ENCODE measurements around the gene ADAM22. TPM values are rescaled to one million over a fixed set of nuclear protein-coding genes. Genes with fewer than 3 reads are reported as not detected.

ADAM22 gene
- total and polyA plus RNA-seq, 2 experiments from 2014 or later = 2.7 to 18.7 TPM

DNA sequence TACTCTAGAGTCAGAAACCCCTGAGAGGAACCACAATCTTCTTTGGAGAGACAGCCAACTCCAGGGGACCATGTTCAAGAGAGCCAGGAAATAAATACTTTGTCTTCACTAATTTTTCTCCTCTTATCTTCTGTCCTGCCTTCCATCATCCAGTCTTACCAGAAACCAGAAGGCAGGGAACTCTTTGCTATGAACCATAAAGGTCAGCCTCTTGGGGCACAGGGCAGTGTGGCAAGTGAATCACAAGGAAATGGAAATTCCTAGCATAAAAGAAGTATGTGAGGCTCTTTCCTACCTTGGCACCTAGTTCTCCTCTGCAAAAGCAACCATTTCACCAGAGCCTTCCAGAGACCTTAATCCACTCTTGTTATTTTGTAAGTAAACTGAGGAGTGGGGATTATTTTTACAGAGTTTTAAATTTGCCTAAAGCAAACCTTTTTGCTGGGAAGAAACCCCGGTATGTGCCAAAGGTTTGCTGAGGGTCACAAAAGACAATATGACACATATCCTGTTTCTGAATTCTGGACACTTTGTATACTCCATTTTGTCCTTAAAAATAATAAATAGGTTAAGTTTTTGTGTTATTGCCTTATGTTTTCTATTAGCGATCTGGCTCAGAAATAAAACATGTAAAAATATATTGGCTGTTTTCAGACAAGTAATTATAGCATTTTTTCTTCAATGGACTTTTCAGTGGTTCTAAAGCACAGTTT lies 87.1 kb downstream of the ADAM22 start:
- ATAC-seq (no peak), DNase-seq (ENCODE audit: low spot score) (no peak)
- Mint-ChIP-seq H3K4me1 (peaks cover 7% of the 10 kb centered on the region; the same call in 2 of the 3 replicates), H3K9me3 (peaks cover 7% of the 10 kb centered on the region; the same call in 2 of the 3 replicates), H3K36me3 (ENCODE audit: low read depth) (peaks cover 11% of the 10 kb centered on the region; the same call in 2 of the 3 replicates), H3K4me3 (no peak overlapping the region), H3K27ac (peak overlapping the region; percentile 67; the same call in 1 of the 2 replicates), H3K27me3 (ENCODE audit: insufficient read depth, low read depth, poor library complexity) (peaks cover 5% of the 10 kb centered on the region)
- Histone ChIP-seq H3K4me3 (no peak overlapping the region), H3K9me2 (ENCODE audit: insufficient read depth) (0 out of 2 replicates have a peak, but pooled peaks cover 4% of the 10 kb centered on the region), H3K4me1 (ENCODE audit: insufficient read depth) (no peaks in the 10 kb centered on the region), H2AFZ (no peak overlapping the region), H3K79me2 (replicated peaks; ENCODE audit: insufficient read depth) (peaks cover 3% of the 10 kb centered on the region; the same call in 1 of the 2 replicates), H3F3A (replicated peaks; ENCODE audit: low read depth) (no peaks in the 10 kb centered on the region), H3K27me3 (ENCODE audit: insufficient read depth) (no peaks in the 10 kb centered on the region), H3K36me3 (ENCODE audit: insufficient read depth) (no peaks in the 10 kb centered on the region), H4K20me1 (replicated peaks; ENCODE audit: insufficient read depth) (no peaks in the 10 kb centered on the region), H3K27ac (ENCODE audit: low read depth) (no peak overlapping the region), H3K4me2 (no peak overlapping the region)
- TF ChIP-seq ZNF331 (CRISPR knock-in tag; IDR thresholded peaks at IDR 0.05; ENCODE audit: low read depth) = no peak
- no peak for TF ChIP-seq STAT1 (IDR thresholded peaks at IDR 0.05; ENCODE audit: unreplicated experiment)
- TF ChIP-seq, protein P1, sequence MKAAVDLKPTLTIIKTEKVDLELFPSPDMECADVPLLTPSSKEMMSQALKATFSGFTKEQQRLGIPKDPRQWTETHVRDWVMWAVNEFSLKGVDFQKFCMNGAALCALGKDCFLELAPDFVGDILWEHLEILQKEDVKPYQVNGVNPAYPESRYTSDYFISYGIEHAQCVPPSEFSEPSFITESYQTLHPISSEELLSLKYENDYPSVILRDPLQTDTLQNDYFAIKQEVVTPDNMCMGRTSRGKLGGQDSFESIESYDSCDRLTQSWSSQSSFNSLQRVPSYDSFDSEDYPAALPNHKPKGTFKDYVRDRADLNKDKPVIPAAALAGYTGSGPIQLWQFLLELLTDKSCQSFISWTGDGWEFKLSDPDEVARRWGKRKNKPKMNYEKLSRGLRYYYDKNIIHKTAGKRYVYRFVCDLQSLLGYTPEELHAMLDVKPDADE (IDR thresholded peaks at IDR 0.05) = no peak
- TF ChIP-seq, protein P2, sequence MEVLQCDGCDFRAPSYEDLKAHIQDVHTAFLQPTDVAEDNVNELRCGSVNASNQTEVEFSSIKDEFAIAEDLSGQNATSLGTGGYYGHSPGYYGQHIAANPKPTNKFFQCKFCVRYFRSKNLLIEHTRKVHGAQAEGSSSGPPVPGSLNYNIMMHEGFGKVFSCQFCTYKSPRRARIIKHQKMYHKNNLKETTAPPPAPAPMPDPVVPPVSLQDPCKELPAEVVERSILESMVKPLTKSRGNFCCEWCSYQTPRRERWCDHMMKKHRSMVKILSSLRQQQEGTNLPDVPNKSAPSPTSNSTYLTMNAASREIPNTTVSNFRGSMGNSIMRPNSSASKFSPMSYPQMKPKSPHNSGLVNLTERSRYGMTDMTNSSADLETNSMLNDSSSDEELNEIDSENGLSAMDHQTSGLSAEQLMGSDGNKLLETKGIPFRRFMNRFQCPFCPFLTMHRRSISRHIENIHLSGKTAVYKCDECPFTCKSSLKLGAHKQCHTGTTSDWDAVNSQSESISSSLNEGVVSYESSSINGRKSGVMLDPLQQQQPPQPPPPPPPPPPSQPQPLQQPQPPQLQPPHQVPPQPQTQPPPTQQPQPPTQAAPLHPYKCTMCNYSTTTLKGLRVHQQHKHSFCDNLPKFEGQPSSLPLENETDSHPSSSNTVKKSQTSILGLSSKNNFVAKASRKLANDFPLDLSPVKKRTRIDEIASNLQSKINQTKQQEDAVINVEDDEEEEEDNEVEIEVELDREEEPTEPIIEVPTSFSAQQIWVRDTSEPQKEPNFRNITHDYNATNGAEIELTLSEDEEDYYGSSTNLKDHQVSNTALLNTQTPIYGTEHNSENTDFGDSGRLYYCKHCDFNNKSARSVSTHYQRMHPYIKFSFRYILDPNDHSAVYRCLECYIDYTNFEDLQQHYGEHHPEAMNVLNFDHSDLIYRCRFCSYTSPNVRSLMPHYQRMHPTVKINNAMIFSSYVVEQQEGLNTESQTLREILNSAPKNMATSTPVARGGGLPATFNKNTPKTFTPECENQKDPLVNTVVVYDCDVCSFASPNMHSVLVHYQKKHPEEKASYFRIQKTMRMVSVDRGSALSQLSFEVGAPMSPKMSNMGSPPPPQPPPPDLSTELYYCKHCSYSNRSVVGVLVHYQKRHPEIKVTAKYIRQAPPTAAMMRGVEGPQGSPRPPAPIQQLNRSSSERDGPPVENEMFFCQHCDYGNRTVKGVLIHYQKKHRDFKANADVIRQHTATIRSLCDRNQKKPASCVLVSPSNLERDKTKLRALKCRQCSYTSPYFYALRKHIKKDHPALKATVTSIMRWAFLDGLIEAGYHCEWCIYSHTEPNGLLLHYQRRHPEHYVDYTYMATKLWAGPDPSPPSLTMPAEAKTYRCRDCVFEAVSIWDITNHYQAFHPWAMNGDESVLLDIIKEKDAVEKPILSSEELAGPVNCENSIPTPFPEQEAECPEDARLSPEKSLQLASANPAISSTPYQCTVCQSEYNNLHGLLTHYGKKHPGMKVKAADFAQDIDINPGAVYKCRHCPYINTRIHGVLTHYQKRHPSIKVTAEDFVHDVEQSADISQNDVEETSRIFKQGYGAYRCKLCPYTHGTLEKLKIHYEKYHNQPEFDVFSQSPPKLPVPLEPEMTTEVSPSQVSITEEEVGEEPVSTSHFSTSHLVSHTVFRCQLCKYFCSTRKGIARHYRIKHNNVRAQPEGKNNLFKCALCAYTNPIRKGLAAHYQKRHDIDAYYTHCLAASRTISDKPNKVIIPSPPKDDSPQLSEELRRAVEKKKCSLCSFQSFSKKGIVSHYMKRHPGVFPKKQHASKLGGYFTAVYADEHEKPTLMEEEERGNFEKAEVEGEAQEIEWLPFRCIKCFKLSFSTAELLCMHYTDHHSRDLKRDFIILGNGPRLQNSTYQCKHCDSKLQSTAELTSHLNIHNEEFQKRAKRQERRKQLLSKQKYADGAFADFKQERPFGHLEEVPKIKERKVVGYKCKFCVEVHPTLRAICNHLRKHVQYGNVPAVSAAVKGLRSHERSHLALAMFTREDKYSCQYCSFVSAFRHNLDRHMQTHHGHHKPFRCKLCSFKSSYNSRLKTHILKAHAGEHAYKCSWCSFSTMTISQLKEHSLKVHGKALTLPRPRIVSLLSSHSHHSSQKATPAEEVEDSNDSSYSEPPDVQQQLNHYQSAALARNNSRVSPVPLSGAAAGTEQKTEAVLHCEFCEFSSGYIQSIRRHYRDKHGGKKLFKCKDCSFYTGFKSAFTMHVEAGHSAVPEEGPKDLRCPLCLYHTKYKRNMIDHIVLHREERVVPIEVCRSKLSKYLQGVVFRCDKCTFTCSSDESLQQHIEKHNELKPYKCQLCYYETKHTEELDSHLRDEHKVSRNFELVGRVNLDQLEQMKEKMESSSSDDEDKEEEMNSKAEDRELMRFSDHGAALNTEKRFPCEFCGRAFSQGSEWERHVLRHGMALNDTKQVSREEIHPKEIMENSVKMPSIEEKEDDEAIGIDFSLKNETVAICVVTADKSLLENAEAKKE (CRISPR knock-in tag; IDR thresholded peaks at IDR 0.05) = no peak
- TF ChIP-seq POLR2AphosphoS5 (IDR thresholded peaks at IDR 0.05; ENCODE audit: low read depth) = no peak
- TF ChIP-seq JUNB (IDR thresholded peaks at IDR 0.05; ENCODE audit: unreplicated experiment) = no peak
- TF ChIP-seq NANOG (IDR thresholded peaks at IDR 0.05; ENCODE audit: borderline replicate concordance) = no peak
- no peak for TF ChIP-seq ZNF114 (CRISPR knock-in tag; IDR thresholded peaks at IDR 0.05)
- TF ChIP-seq, protein P3, sequence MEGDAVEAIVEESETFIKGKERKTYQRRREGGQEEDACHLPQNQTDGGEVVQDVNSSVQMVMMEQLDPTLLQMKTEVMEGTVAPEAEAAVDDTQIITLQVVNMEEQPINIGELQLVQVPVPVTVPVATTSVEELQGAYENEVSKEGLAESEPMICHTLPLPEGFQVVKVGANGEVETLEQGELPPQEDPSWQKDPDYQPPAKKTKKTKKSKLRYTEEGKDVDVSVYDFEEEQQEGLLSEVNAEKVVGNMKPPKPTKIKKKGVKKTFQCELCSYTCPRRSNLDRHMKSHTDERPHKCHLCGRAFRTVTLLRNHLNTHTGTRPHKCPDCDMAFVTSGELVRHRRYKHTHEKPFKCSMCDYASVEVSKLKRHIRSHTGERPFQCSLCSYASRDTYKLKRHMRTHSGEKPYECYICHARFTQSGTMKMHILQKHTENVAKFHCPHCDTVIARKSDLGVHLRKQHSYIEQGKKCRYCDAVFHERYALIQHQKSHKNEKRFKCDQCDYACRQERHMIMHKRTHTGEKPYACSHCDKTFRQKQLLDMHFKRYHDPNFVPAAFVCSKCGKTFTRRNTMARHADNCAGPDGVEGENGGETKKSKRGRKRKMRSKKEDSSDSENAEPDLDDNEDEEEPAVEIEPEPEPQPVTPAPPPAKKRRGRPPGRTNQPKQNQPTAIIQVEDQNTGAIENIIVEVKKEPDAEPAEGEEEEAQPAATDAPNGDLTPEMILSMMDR (conservative IDR thresholded peaks at IDR 0.05; ENCODE audit: low read depth in 2 of 2) = no peak
- no peak for TF ChIP-seq EZH2phosphoT487 (IDR thresholded peaks at IDR 0.05; ENCODE audit: unreplicated experiment)
- TF ChIP-seq, protein P4, sequence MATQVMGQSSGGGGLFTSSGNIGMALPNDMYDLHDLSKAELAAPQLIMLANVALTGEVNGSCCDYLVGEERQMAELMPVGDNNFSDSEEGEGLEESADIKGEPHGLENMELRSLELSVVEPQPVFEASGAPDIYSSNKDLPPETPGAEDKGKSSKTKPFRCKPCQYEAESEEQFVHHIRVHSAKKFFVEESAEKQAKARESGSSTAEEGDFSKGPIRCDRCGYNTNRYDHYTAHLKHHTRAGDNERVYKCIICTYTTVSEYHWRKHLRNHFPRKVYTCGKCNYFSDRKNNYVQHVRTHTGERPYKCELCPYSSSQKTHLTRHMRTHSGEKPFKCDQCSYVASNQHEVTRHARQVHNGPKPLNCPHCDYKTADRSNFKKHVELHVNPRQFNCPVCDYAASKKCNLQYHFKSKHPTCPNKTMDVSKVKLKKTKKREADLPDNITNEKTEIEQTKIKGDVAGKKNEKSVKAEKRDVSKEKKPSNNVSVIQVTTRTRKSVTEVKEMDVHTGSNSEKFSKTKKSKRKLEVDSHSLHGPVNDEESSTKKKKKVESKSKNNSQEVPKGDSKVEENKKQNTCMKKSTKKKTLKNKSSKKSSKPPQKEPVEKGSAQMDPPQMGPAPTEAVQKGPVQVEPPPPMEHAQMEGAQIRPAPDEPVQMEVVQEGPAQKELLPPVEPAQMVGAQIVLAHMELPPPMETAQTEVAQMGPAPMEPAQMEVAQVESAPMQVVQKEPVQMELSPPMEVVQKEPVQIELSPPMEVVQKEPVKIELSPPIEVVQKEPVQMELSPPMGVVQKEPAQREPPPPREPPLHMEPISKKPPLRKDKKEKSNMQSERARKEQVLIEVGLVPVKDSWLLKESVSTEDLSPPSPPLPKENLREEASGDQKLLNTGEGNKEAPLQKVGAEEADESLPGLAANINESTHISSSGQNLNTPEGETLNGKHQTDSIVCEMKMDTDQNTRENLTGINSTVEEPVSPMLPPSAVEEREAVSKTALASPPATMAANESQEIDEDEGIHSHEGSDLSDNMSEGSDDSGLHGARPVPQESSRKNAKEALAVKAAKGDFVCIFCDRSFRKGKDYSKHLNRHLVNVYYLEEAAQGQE (IDR thresholded peaks at IDR 0.05; ENCODE audit: unreplicated experiment) = no peak
- no peak for TF ChIP-seq EZH2 (IDR thresholded peaks at IDR 0.05; ENCODE audit: low read depth, unreplicated experiment)
- no peak for TF ChIP-seq CREB1 (CRISPR knock-in tag; IDR thresholded peaks at IDR 0.05; ENCODE audit: low read depth)

Measured in GM23338 (cell line).